Measurements from ENCODE around the gene MAT2A.
A peak's percentile ranks its signal among the peaks of the same experiment; 100 is the strongest.
"Not testable (repeated sequence)": the region's sequence is repeated elsewhere in the genome, so short reads cannot be mapped to it uniquely, and the experiment has no call there.

MAT2A gene

DNA sequence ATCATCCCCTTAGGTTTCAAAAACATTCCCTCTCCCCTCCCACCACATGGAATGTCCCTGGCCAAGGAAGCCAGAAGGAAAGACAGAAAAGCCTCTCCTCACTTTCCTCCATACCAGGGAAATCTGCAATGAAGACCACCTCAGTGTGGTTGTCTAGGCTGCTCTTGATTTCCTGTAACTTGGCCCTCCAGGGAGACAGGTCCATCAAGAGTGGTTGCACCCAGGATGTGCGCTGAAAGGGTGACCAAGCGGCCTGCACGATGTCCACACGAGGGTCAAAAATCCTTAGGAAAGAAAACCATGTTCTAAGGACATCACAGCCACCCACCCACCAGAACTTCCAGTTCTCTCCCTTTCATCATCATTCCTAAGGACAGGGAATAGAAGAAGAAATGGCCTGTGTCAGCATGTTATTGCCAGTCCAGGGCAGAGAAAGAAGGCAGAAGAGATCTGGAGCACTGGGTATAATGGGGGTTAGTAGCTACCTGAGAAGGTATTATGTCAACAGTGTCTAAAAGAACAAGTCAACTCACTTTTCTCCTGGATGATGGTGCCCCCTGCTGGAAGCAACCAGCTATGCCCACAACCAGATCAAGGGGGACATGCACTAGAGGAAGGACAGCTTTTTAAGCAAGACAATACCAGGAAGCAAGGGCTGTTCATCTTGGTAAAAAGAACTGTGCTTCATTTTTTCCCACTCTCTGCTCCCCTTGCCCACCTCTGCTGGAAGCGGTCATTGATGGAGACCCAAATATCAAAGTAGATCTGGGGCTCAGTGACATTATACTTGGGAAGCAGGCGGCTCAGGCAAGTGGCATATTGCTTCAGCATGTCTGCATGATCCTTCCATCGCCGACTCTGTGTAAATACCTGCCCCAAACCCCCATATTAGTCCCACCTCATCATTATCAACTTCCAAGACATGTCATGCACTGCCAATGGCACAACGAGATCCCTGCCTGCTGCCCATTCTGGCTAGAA, 13.0 kb downstream of the MAT2A start:
- Mint-ChIP-seq H3K4me1 (peaks cover 7% of the 10 kb centered on the region), H3K27ac (no peak overlapping the region), H3K4me3 (no peak overlapping the region), H3K36me3 (peaks cover 12% of the 10 kb centered on the region), H3K9me3 (no peaks in the 10 kb centered on the region), H3K27me3 (no peaks in the 10 kb centered on the region)

DNA sequence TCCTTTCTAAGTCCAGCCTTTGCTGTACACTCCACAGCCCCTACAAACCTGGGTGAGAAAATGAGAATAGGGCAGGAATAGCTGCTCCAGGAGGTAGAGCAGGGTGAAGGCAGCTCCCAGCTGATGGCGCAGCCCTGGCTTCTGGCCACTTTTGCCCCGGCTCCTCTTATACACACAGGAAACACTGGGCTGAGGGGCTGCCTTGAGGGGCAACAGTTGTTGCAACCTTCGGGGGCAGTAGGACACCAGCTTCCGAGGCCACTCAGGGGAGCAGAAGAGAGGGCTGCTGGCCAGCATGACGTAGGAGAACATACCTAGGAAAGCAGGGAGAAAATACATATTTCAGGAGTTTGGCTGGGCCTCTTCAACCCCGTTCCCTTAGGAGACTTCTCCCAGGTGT, 14.2 kb downstream of the MAT2A start:
- Mint-ChIP-seq H3K4me3 (no peak overlapping the region), H3K9me3 (no peaks in the 10 kb centered on the region), H3K27ac (no peak overlapping the region), H3K36me3 (peaks cover 11% of the 10 kb centered on the region), H3K4me1 (peaks cover 12% of the 10 kb centered on the region), H3K27me3 (no peaks in the 10 kb centered on the region)

DNA sequence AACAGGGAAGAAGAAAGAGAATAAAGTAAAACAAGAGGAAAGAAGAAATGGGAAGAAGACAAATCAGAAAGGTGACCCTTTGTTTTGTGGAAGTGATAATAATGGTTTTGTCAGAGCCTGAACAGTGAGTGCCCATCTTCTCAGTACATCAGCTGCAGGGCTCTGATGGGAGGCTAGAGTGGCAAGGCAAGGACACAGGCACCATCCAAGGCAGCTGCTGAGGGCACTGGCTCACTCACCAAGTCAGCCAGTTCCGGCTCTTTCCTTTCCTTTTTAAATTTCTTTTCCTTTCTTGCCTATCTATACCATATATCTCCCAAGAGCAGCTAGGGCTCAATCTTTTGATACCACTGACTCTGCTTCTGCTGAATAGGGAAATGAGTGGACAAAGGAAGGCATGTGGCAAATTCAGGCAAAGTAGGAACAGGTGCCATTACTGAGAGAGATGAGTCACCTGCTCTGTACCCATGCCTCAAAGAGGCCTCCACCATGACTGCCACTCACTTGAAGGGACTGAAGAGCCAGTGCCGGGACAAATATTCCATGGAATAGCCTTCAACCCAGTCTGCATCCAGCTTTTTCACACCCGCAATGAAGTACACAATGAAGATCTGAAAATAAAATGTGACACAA, 16.1 kb downstream of the MAT2A start:
- Mint-ChIP-seq H3K36me3 (peaks cover 11% of the 10 kb centered on the region), H3K27ac (peak overlapping the region; percentile 33), H3K9me3 (no peaks in the 10 kb centered on the region), H3K4me1 (peaks cover 29% of the 10 kb centered on the region), H3K4me3 (no peak overlapping the region), H3K27me3 (no peaks in the 10 kb centered on the region)

DNA sequence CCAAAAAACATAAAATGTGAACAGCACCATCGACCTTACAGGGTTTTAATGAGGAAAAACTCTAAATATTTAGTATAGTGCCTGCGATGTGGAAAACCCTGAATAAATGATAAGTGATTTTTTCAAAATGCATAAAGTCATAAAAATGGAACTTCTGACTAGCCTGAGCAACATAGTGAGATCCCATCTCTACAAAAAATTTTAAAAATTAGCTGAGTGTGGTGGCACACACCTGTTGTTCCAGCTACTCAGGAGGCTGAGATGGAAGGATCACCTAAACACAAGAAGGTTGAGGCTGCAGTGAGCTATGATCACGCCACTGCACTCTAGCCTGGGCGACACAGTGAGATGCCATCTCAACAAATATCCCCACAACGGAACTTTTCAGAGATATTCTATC, 18.2 kb downstream of the MAT2A start:
- Mint-ChIP-seq H3K4me1 (peaks cover 40% of the 10 kb centered on the region), H3K27me3 (no peaks in the 10 kb centered on the region), H3K9me3 (no peaks in the 10 kb centered on the region), H3K27ac (no peak overlapping the region), H3K36me3 (peaks cover 8% of the 10 kb centered on the region), H3K4me3 (no peak overlapping the region)

DNA sequence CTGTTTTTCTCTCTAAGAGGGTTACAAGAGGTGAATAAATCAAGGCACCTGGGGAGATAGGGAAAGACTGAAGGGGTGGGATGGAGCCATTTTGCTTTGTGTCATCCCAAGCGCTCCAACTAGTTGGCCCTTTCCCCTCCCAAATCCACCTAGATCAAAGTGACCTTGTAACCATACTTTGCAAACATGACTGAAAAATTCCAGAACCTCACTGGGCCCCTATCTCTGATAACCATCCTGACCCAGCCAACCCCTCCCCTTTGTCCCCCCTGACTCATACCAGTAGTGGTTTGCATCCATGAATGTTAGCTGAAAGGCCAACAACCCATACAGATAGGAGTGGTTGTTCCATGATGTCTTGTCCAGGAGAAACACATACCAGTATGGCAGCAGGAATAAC, 19.2 kb downstream of the MAT2A start:
- H3K27ac Mint-ChIP-seq, result no peak overlapping the region
- H3K36me3 Mint-ChIP-seq, result peaks cover 7% of the 10 kb centered on the region
- H3K4me1 Mint-ChIP-seq, result peaks cover 37% of the 10 kb centered on the region
- no peak overlapping the region for H3K4me3 Mint-ChIP-seq
- no peaks in the 10 kb centered on the region for H3K27me3 Mint-ChIP-seq
- H3K9me3 Mint-ChIP-seq, result no peaks in the 10 kb centered on the region

DNA sequence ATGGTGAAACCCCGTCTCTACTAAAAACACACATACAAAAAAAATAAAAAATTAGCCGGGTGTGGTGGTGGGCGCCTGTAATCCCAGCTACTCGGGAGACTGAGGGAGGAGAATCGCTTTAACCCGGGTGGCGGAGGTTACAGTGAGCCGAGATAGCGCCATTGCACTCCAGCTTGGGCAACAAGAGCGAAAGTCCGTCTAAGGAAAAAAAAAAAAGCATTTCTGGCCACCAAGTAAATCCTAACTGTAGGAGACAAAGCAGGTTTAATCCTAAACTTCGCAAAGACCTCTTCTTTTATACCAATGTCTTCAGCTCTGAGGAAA, 21.4 kb downstream of the MAT2A start:
- not testable (repeated sequence) for H3K36me3 Mint-ChIP-seq, H3K9me3 Mint-ChIP-seq, H3K27me3 Mint-ChIP-seq
- Mint-ChIP-seq H3K27ac (peak overlapping the region; percentile 35), H3K4me3 (peak overlapping the region; percentile 98), H3K4me1 (peaks cover 44% of the 10 kb centered on the region)

DNA sequence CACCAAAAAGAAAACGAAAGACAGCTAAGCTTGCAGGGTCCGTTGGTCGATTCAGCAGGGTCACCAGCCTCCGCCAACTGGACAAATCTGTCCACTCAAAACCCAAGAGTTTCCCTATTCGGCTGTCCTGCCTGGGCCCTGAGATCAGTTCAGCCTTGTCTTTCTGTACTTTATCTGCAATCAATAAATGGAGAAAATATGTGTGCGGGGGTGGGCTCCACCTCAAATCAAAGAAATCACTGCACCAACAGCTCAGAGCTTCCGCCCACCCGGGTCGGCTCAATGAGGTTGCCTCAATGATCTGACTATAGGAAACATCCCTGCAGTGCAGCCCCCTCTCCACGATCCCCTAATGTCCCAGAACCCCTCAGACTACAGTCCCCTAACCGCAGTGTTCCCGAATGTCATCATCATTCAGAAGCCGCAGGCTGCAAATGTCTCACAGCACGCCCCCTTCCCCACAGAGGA, 21.9 kb downstream of the MAT2A start:
- Mint-ChIP-seq H3K4me3 (peak overlapping the region; percentile 98), H3K9me3 (no peaks in the 10 kb centered on the region), H3K27ac (peak overlapping the region; percentile 79), H3K4me1 (peaks cover 44% of the 10 kb centered on the region), H3K36me3 (peaks cover 4% of the 10 kb centered on the region), H3K27me3 (no peaks in the 10 kb centered on the region)

DNA sequence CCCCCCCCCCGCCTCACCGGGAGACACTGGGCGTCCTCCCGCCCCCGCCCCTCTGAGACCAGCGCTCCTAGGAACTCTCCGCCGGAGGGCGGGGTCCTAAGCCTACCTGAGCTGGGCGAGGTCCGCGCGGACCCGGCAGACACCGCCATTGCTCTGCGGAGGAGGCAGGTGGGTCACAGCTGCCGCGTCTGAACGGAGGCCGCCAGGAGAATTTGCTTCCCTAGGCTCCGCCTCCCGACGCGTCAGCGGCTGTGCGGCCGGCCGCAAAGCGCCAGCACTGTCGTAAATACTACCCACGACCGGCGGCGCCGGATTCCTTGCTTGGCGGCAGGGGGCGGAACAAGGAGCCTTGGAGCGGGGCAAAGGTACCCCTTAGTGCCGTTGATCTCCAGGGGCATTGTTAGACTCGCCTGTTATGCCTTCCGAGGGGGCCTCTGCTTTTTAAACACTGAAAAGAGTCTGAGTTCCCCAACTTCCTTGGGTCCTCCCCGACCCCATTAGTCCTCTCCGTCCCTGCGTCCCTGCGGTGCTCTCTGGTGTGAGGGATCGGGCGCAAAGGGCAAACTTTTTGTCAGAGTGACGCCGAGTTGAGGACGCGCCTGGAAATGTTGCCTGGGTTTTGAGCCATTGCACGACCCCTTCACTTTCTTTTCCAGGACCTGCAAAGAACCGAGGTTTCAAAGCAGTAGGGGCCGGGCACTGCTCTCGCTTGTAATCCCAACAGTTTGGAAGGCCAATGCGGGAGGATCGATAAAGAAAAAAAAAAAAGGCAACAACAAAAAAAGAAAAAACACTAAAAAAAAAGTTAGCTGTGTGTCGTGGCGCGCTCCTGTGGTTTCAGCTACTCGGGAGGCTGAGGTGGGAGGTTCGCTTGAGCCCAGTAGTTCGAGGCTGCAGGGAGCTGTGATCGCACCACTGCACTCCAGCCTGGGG, 22.6 kb downstream of the MAT2A start, which contains the start of gene GGCX:
GGCX (minus strand) TSS at position 214 of the 933 bp plus-strand sequence; CDS start at position 149, 65 bp downstream.
- peaks cover 3% of the 10 kb centered on the region for H3K36me3 Mint-ChIP-seq
- H3K4me3 Mint-ChIP-seq, result peak within 1 kb of the TSS; percentile 98
- peak within 1 kb of the TSS; percentile 94 for H3K27ac Mint-ChIP-seq
- no peaks in the 10 kb centered on the region for H3K27me3 Mint-ChIP-seq
- H3K4me1 Mint-ChIP-seq, result peaks cover 44% of the 10 kb centered on the region
- H3K9me3 Mint-ChIP-seq, result no peaks in the 10 kb centered on the region

DNA sequence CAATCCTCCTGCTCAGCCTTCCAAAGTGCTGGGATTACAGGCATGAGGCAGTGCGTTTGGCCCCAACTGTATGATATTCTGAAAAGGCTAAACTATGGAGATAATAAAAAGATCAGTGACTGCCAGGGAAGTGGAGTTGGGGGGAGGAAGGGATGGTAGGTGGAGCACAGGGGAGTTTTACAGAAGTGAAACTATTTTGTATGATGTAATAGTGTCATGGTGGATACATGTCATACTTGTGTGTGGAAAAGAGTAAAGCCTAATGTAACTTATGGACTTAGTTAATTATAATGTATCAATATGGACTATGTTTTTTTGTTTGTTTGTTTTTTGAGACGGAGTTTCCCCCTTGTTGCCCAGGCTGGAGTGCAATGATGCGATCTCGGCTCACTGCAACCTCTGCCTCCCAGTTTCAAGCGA, 25.2 kb downstream of the MAT2A start:
- no peak overlapping the region for H3K4me3 Mint-ChIP-seq
- H3K27ac Mint-ChIP-seq, result peak overlapping the region; percentile 71
- H3K27me3 Mint-ChIP-seq, result no peaks in the 10 kb centered on the region
- no peaks in the 10 kb centered on the region for H3K36me3 Mint-ChIP-seq
- no peaks in the 10 kb centered on the region for H3K9me3 Mint-ChIP-seq
- H3K4me1 Mint-ChIP-seq, result peaks cover 32% of the 10 kb centered on the region

DNA sequence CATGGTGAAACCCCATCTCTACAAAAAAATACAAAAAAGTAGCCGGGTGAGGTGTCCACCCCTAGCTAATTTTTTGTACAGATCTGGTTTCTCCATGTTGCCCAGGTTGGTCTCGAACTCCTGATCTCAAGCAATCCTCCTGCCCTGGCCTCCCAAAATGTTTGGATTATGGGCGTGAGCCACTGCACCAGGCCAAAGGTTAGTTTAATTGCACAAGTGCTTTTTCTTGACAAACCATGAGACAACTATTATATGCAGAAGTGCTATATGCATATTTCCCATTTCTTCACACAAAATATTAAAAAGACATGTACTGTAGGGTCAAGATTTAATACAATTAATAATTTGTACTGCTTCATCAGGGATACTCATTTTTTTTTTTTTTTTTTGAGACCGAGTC, 27.3 kb downstream of the MAT2A start:
- no peaks in the 10 kb centered on the region for H3K27me3 Mint-ChIP-seq
- H3K4me1 Mint-ChIP-seq, result peaks cover 13% of the 10 kb centered on the region
- no peak overlapping the region for H3K4me3 Mint-ChIP-seq
- no peak overlapping the region for H3K27ac Mint-ChIP-seq
- no peaks in the 10 kb centered on the region for H3K36me3 Mint-ChIP-seq
- H3K9me3 Mint-ChIP-seq, result no peaks in the 10 kb centered on the region

DNA sequence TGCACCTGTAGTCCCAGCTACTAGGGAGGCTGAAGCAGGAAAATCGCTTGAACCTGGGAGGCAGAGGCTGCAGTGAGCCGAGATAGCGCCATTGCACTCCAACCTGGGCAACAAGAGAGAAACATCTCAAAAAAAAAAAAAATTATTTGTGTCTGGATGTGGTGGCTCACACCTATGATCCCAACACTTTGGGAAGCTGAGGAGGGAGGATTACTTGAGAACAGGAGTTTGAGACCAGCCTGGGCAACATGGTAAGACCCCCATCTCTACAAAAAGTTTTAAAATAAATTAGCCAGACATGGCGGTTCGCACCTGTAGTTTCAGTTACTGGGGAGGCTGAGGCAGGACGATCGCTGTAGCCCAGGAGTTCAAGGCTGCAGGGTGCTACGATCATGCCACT, 36.8 kb downstream of the MAT2A start:
- no peaks in the 10 kb centered on the region for H3K27me3 Mint-ChIP-seq
- H3K4me3 Mint-ChIP-seq, result no peak overlapping the region
- no peaks in the 10 kb centered on the region for H3K9me3 Mint-ChIP-seq
- no peaks in the 10 kb centered on the region for H3K36me3 Mint-ChIP-seq
- no peak overlapping the region for H3K27ac Mint-ChIP-seq
- H3K4me1 Mint-ChIP-seq, result peaks cover 33% of the 10 kb centered on the region

DNA sequence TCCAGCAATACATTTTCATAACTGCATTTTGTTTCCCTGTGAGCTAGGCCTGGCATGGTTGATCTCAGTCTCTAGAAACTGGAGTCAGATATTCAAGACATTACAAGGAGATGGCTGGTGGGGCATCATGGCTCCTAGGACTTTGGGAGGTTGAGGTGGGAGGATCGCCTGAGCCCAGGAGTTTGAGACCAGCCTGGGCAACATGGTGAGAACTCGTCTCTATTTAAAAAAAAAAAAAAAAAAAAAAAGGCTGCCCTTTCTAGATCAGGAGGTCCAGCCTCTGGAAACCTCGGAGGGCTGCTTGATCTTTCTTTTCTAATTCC, 38.1 kb downstream of the MAT2A start:
- no peaks in the 10 kb centered on the region for H3K36me3 Mint-ChIP-seq
- no peaks in the 10 kb centered on the region for H3K27me3 Mint-ChIP-seq
- H3K9me3 Mint-ChIP-seq, result no peaks in the 10 kb centered on the region
- H3K4me3 Mint-ChIP-seq, result peak overlapping the region; percentile 91
- peak overlapping the region; percentile 83 for H3K27ac Mint-ChIP-seq
- H3K4me1 Mint-ChIP-seq, result peaks cover 40% of the 10 kb centered on the region

DNA sequence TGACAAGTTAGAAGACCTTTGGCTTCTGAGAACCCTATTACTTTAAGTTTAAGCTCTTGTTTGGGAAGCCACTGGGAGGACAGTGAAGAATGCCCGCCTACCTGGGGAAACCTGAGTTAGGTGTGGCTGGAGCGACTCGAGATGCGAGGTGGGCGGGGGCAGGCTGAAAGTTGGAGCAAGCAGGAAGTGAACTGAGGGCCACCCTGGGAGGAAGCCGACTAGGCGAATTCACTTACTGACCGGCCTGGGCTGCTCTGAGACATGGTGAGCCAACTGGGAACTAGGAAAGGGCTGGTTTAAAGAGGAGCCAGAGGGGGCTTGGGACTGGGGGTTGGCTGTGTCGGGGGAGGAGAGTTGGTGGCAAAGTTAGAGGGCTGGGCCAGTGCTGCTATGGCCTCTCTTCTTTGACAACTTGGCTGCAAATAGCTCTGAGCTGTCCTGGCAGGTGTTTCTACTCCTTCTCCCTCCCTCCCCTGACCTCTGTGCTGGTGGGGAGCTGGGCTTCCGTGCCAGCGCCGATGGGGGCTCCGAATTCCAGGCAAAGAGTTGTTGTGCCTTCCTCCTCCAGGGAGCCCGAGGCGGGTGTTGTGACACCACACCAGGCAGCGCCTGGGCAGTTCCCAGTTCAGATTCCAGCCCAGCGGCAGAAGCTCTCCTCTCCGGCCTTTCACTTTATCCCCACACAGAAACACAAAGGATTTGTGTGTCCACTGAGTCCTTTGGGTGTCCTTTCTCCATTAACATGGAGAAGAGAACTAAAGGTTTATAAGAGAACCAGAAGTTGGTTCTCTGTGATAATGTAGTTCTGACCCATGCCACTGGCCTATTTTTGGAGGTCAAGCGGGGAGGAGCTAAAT, 38.6 kb downstream of the MAT2A start, which contains the start of gene VAMP8:
VAMP8 (plus strand) TSS at position 201 of the 857 bp plus-strand sequence; CDS start at position 262, 61 bp downstream.
- H3K9me3 Mint-ChIP-seq, result no peaks in the 10 kb centered on the region

DNA sequence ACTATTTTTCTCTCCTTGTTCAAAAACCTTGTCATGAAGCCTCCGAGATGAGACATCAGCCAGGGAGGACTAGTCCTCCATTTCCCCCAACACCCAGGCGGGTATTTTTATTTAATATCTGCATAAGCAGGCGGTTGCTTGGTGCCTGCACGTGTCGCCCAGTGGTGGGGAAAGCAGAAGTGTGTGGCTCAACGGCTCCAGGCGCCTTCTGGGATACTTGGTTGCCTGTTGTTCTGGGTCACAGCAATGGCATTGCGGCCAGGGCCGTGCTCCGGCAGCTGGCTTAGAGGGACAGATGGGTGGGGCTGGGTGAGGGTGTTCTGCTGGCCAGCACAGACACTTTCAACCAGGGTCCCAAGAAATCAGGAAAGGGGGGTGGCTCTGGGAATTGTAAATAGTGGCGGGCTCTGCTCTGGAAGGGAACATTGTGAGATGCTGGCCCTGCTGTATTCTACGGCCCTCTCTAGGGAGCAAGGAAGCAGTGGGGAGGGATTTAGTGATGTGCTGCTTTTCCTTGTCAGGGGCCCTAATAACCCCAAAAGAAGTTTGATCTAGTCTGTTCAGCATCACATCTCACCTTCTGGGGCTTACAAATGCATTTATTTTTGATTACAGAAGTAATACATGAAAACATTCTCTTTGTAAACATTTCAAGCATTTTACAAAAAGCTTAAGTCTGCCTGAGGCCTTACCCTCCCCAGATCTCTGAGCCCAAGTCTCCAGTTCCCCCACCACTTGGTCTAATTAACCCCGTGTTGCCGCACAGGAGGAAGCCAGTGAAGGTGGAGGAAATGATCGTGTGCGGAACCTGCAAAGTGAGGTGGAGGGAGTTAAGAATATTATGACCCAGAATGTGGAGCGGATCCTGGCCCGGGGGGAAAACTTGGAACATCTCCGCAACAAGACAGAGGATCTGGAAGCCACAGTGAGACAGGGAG, 39.5 kb downstream of the MAT2A start:
- H3K27me3 Mint-ChIP-seq, result no peaks in the 10 kb centered on the region
- H3K9me3 Mint-ChIP-seq, result no peaks in the 10 kb centered on the region
- peak overlapping the region; percentile 83 for H3K27ac Mint-ChIP-seq
- no peaks in the 10 kb centered on the region for H3K36me3 Mint-ChIP-seq
- H3K4me3 Mint-ChIP-seq, result peak overlapping the region; percentile 91
- peaks cover 52% of the 10 kb centered on the region for H3K4me1 Mint-ChIP-seq

More for the DNA sequence above, 38.6 kb downstream of the MAT2A start, which contains the start of gene VAMP8:
- Mint-ChIP-seq H3K4me3 (peak within 1 kb of the TSS; percentile 91), H3K4me1 (peaks cover 44% of the 10 kb centered on the region), H3K27ac (peak within 1 kb of the TSS; percentile 83), H3K27me3 (no peaks in the 10 kb centered on the region), H3K36me3 (no peaks in the 10 kb centered on the region)
